Pancreas (tissue), 10 donors: ENCODE measurements around the gene AICDA. TPM values are rescaled to one million over a fixed set of nuclear protein-coding genes. Genes with fewer than 3 reads are reported as not detected.

ENCODE experiments used
- ATAC-seq, 4 donors: fragments of 200-7000 bp; cut with Tn5 transposase; one replicate each; pipeline versions ENCODE4 v1.8.0 to v1.9.1; 2020; ENCODE audit warnings: mild to moderate bottlenecking in 4 of 4, moderate library complexity in 4 of 4
- DNase-seq, 6 donors: peaks; one replicate each; pipeline ENCODE4 v3.0.0-alpha.2; 2020
- FAIRE-seq: peaks from 2 replicates; lab custom pipeline; 2012; peaks lifted over from hg19 to GRCh38; lab: Jason Lieb, UNC
- H3K27ac ChIP-seq, 4 donors: fragments of 200-600 bp; sonication (generic); 1 replicate in 3 of 4; 2 replicates in 1 of 4; pipeline versions ENCODE4 v1.5.0 to v1.8.0; 2020
- H3K27me3 ChIP-seq, 4 donors: fragments of 200-600 bp; one replicate each; pipeline ENCODE4 v1.8.0; 2021
- H3K36me3 ChIP-seq, 3 donors: fragments of 200-600 bp; sonication (generic) in 1 of 3; one replicate each; pipeline versions ENCODE4 v1.5.0 to v1.8.0; 2020 to 2021
- H3K4me1 ChIP-seq, 3 donors: fragments of 200-600 bp; one replicate each; pipeline ENCODE4 v1.8.0; 2021
- H3K4me3 ChIP-seq, 4 donors: fragments of 200-600 bp; sonication (generic) in 2 of 4; one replicate each; pipeline versions ENCODE4 v1.5.0 to v1.8.0; 2020 to 2021
- H3K9me3 ChIP-seq, 4 donors: fragments of 200-600 bp; one replicate each; pipeline ENCODE4 v1.8.0; 2021
- CTCF ChIP-seq, 4 donors: fragments of 200-600 bp; sonication (generic) in 3 of 4; IDR thresholded peaks; one replicate each; pipeline versions ENCODE4 v1.5.0 to v1.8.0; 2021; ENCODE audit warnings: antibody characterized with exemption in 4 of 4
- WGBS, 2 donors: extraction: QIAGEN DNeasy Blood & Tissue Kit; methylation state at CpG; one replicate each; pipeline ENCODE4 v1.1.7; 2013; 5-methylcytosine and 5-hydroxymethylcytosine counted together
- intact Hi-C, 3 donors: fragments of 100-400 bp; cut with DNase I; formaldehyde crosslinking; loops; one replicate each; pipeline versions ENCODE4 v1.11.1 to v1.14.2; 2022
- polyA plus RNA-seq, 2 donors: library from polyadenylated mRNA; stranded (reverse); fragments of 200-250 nt; gene quantifications; one replicate each; pipeline ENCODE4 v1.2.3, GENCODE V29; 2013
- total RNA-seq, 6 donors: library from RNA; stranded (reverse); fragmentation: NEBNext Ultra II Directional in 4 of 6; extraction: Animal tissue kit (Norgen Biotek cat#: 25700) in 4 of 6; gene quantifications; one replicate each; pipeline versions ENCODE4 v1.2.1 to v1.2.4, GENCODE V29; 2021 to 2023
- donor health status: healthy with polysubstance abuse.
- donor health status: DM: no; HTN: no; CAD: no; lungs with moderate emphysema.
- donor health status: DM: no; HTN: no; CAD: no.
- donor health status: control.
- donor health status: control.
- donor health status: Bipolar disorder and iron deficiency.
- donor health status: DM: yes; HTN: yes; CAD: no.
- donor health status: DM: no; HTN: no; CAD: no.
- donor health status: DM: no; HTN: no; CAD: no.
- donor health status: DM: yes; HTN: yes; CAD: no.

AICDA gene
- total and polyA plus RNA-seq, 8 donors, result not detected

- WGBS, 2 donors, result 84 to 94% methylated on average over 5 of the region's 5 CpGs
- H3K27ac ChIP-seq, result no peak overlapping the region
- H3K9me3 ChIP-seq, result no peaks in the 10 kb centered on the region
- no peak overlapping the region for H3K4me3 ChIP-seq
- H3K27me3 ChIP-seq, result no peaks in the 10 kb centered on the region
- H3K4me1 ChIP-seq, result no peaks in the 10 kb centered on the region
- intact Hi-C loops, result no loop called here
- FAIRE-seq (no peak), ATAC-seq (no peak), DNase-seq (no peak)
- no peaks in the 10 kb centered on the region for H3K36me3 ChIP-seq
- TF ChIP-seq CTCF (IDR thresholded peaks at IDR 0.05), result no peak
These were observed 58.0 kb downstream of the AICDA start for GRCh38 chr12:8554451-8555195.

- Histone ChIP-seq H3K4me1 (no peaks in the 10 kb centered on the region), H3K27ac (no peak overlapping the region), H3K36me3 (no peaks in the 10 kb centered on the region), H3K4me3 (no peak overlapping the region), H3K9me3 (no peaks in the 10 kb centered on the region), H3K27me3 (no peaks in the 10 kb centered on the region)
- intact Hi-C loops, result no loop called here
- FAIRE-seq, result no peak
- ATAC-seq, result no peak
- 51 to 60% methylated on average over 6 of the region's 6 CpGs for WGBS, 2 donors
- TF ChIP-seq CTCF (IDR thresholded peaks at IDR 0.05), result no peak
- DNase-seq, result no peak
These were observed 59.5 kb downstream of the AICDA start for GRCh38 chr12:8553088-8553627.

Other genes starting within 250 kb of the AICDA start
- gene CLEC6A, start 156.9 kb downstream of the AICDA start, total RNA-seq, result not detected
- not detected for gene CLEC6A, start 156.9 kb downstream of the AICDA start, polyA plus RNA-seq
- under 1 TPM in 1 of 6 donors, not detected in 5; 0.32 TPM for gene CLEC4D, start 99.4 kb downstream of the AICDA start, total RNA-seq
- gene CLEC4D, start 99.4 kb downstream of the AICDA start, polyA plus RNA-seq, result not detected
- 1 to 10 TPM in 2 of 6 donors, under 1 TPM in 2, not detected in 2; 0.35 to 1.7 (median 0.94) TPM for gene CLEC4E, start 72.0 kb downstream of the AICDA start, total RNA-seq
- gene CLEC4E, start 72.0 kb downstream of the AICDA start, polyA plus RNA-seq, result under 1 TPM; 0.19 to 0.68 TPM
- 10 to 100 TPM in 3 of 6 donors, 1 to 10 TPM in 1, under 1 TPM in 2; 0.19 to 14.7 (median 6.4) TPM for gene MFAP5, start 50.0 kb upstream of the AICDA start, total RNA-seq
- 1 to 10 TPM; 3.5 to 5.7 TPM for gene MFAP5, start 50.0 kb upstream of the AICDA start, polyA plus RNA-seq
- 10 to 100 TPM in 1 of 6 donors, 1 to 10 TPM in 5; 5.1 to 12.4 (median 8.4) TPM for gene RIMKLB, start 85.1 kb upstream of the AICDA start, total RNA-seq
- gene RIMKLB, start 85.1 kb upstream of the AICDA start, polyA plus RNA-seq, result 10 to 100 TPM; 32.9 to 46.2 TPM
- not detected for gene A2ML1, start 209.8 kb upstream of the AICDA start, total RNA-seq
- gene A2ML1, start 209.8 kb upstream of the AICDA start, polyA plus RNA-seq, result under 1 TPM; 0.05 to 0.08 TPM